Panc1 (cell line): ENCODE results near the gene NR4A1.

Experiments used
- CTCF ChIP-seq: fragments of 450-650 bp; IDR thresholded peaks from 2 replicates; pipeline ENCODE4 v1.5.1; 2017; ENCODE audit warnings: mild to moderate bottlenecking
- POLR2AphosphoS5 ChIP-seq: IDR thresholded peaks from 2 replicates; pipeline ENCODE4 v1.6.1; 2012; ENCODE audit warnings: mild to moderate bottlenecking, low read depth, low read length, moderate library complexity
- REST ChIP-seq, 2 experiments: IDR thresholded peaks; 2 replicates each; pipeline ENCODE4 v1.6.1; 2011 to 2012; ENCODE audit warnings: low read depth in 2 of 2, control low read depth in 1 of 2, low read length in 1 of 2, mild to moderate bottlenecking in 1 of 2, moderate library complexity in 1 of 2; ENCODE audit not compliant: insufficient read depth in 1 of 2

DNA sequence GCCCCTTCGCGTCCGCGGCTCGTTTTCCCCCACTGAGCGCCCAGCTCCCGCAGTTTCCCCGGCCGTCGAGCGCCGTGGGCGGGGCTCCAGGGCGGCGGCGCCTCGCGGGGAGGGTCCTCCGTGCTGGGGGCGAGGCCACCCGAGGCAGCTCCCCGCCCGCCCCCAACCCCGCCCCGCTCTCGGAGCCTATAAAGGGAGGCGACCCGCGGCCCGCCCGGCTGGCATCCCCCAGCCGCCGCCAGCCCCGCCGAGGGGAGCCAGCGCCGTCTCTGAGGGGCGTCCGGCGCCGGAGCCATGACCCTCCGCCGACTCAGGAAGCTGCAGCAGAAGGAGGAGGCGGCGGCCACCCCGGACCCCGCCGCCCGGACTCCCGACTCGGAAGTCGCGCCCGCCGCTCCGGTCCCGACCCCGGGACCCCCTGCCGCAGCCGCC, 44.5 kb upstream of the NR4A1 start, which contains the start of gene TAMALIN:
- TF ChIP-seq CTCF (no peak), POLR2AphosphoS5 (no peak), REST (IDR thresholded peaks at IDR 0.05; ENCODE audit: insufficient read depth in 1 of 2, low read depth in 2 of 2, low read length in 1 of 2) (no peak)
